Neural progenitor cell (in vitro differentiated cells): ENCODE data around the gene KRT74.

ENCODE experiments used
- CTCF ChIP-seq: fragments of 200-600 bp; sonication (generic); IDR thresholded peaks from 2 replicates; pipeline ENCODE4 v1.5.1; 2017; ENCODE audit warnings: antibody characterized with exemption, mild to moderate bottlenecking
- EZH2 ChIP-seq: fragments of 200-600 bp; sonication (generic); IDR thresholded peaks from 2 replicates; pipeline ENCODE4 v1.6.1; 2017; ENCODE audit warnings: antibody characterized with exemption, mild to moderate bottlenecking, moderate library complexity

GRCh38 chr12:52517005-52517835, 56.4 kb downstream of the KRT74 start:
- TF ChIP-seq CTCF: no peak
- no peak for TF ChIP-seq EZH2
